IPS-18c (cell line): ENCODE data around the gene CD200R1L.

Experiments used
- H3K4me3 ChIP-seq: 2 replicates; pipeline ENCODE4 v1.7.0; 2013; ENCODE audit warnings: low read depth, mild to moderate bottlenecking, low read length, moderate library complexity; ENCODE audit not compliant: insufficient read depth
- H3K9me3 ChIP-seq: one replicate; pipeline ENCODE4 v1.6.1; 2013; ENCODE audit warnings: mild to moderate bottlenecking, low read length, moderate library complexity; ENCODE audit not compliant: control insufficient read depth, insufficient read depth

Gene CD200R1L

DNA sequence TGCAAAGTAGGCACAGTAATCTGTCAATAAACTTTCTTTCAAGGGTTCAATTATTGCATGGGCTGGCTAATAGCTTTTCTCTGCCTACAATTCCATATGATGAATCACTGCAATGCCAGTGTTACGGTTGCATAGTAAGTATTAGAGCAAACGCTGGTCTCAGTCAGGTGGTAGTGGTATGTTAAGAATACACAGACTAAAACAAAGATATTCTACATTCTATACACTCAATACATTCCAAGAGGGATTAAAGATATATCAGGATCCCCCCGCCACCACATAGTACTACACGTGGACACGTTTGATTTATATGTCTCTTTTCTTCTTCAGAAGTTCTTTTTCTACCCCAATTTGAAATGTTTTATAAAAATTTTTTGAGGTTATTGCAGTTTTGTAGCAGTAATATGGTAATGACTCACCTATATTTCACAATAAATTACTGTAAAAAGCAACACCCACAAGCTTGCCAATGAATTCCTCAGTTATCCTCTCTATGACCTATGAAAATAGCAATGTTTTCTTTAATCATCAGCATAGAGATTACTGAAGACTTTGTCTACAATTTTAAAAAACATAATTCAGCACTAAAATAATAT lies 68.2 kb downstream of the CD200R1L start:
- no peaks in the 10 kb centered on the region for H3K9me3 ChIP-seq

DNA sequence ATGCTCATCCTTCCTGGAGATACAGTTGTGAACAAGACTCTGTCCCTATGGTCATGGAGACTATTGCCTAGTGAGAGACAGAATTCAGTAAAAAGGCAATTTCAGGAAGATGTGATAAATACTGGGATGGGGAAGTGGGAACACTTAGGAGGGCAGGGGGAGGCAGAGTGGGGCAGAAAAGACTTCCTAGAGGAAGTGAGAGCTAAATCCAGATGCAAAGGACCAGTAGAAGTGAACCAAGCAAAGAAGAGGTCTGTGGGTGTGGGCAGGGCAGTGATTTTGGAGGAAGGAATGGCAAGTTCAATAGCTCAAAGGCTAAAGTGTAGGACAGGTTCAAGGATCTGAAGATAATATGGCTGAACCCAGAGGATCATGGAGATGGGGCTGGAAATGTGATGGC lies 68.9 kb downstream of the CD200R1L start:
- Histone ChIP-seq H3K9me3 (no peaks in the 10 kb centered on the region), H3K4me3 (no peak overlapping the region)

More for the DNA sequence above, 68.2 kb downstream of the CD200R1L start:
- H3K4me3 ChIP-seq = no peak overlapping the region

DNA sequence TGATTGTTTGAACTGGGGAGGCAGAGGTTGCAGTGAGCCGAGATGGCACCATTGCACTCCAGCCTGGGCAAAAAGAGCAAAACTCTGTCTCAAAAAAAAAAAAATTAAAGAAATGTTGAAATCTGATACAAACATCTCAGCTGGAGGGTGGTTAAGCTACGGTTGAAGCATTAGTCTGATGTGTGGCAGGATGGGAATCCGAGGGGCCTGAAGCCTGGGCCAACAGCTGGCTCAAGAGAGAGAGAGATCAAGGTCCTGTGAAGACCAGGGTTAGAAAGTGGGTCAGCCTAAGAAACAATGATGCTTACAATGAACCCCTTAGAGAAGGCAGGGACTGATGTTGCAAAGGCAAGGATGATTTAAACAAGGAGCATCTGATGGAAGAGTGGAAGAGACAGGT lies 69.8 kb downstream of the CD200R1L start:
- no peak overlapping the region for H3K4me3 ChIP-seq

DNA sequence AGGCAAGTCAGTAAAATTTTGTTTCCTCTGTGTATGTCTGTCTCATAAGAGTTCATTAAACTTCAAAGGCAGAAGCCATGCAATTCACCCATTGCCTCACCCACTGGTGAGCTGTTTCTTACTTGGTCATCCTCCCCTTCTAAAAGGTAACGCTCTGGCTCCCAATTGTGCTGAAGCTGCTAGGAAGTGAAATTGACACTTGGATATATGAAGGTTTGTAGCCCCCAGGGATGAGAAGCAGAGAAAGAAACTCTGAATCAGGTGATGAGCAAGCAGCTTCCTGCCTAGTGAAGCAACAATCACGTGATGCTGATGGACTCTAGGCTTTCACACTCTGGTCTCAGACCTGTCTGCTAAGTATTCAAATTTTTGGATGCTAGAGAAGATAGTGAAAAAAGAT lies 70.7 kb downstream of the CD200R1L start:
- Histone ChIP-seq H3K4me3 (no peak overlapping the region), H3K9me3 (no peaks in the 10 kb centered on the region)

More for the DNA sequence above, 69.8 kb downstream of the CD200R1L start:
- no peaks in the 10 kb centered on the region for H3K9me3 ChIP-seq

DNA sequence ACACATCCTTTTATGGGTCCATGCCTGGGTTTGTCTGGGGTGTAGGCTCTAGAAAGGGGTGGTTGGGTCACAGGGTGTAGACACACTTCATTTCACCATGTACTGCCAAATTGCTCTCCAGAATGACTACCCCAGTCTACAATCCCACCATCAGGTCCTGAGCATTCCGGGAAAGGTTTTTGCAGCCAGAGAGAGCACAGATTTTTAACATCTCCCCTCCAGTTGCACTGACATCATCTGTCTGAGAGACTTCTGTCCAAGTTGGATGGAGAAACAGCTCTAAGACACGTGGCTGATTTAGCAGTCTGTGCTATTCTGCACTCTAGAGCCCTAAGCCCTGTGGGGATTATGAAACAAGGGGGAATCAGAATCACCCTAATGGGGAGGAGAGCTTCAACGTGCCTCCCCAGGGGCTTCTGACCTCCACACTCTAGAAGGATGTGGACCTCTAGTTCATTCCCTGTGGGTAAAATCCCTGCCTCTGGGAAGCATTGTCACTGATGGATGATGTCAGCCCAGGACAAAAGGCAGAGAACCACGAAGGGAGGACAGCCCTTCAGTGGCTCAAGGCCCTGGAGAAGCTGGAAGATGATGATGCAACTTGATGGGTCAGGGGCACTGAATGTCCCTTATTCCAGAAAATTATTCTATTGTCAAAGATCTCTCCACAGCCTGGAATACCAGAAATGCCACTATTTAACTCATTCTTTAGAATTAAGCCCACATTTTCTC lies 71.5 kb downstream of the CD200R1L start:
- Histone ChIP-seq H3K9me3 (no peaks in the 10 kb centered on the region), H3K4me3 (no peak overlapping the region)

DNA sequence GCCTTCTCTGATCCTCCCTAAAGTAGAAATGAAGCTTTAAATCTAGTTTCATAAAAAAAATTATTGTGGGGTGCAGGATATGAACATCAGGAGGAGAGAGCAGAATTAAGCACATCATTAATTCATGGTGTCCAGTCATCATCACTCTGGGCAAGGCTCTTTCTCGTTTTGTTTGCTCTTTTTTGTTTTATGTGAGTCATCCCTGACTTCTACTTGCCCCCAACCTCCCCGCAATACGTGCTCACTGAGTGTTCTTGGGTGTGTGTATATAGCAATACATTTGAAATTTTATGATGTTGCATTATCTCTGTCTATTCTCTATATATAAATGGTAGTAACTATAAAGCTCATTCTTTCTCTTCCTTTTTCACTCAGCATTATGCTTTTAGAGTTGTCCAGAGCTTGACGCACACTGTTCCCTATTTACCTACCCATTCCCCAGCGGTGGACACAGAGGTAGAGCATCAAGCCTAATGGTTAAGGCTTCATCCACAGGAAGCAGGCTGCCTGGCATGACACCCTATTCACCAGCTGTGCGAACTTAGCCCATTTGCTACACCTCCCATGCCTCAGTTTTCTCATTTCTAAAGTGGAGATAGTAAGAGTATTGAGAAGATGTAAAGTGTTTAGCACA lies 72.3 kb downstream of the CD200R1L start:
- no peak overlapping the region for H3K4me3 ChIP-seq
- no peaks in the 10 kb centered on the region for H3K9me3 ChIP-seq

DNA sequence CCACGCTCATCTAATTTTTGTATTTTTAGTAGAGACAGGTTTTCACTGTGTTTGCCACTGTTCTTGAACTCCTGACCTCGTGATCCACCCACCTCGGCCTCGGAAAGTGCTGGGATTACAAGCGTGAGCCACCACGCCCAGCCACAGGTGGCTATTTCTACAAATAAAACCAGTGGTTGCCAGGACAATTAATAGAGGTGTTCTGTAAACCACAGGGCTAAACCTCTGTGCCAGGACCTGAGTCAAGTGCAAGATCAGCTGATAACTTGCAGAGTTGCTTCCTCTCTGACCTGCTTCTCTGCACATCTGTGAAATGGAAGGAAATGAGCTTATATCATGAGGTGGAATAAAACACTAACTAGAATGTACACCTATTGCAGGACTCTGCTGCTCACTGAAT lies 72.8 kb downstream of the CD200R1L start:
- H3K4me3 ChIP-seq = no peak overlapping the region
- no peaks in the 10 kb centered on the region for H3K9me3 ChIP-seq

DNA sequence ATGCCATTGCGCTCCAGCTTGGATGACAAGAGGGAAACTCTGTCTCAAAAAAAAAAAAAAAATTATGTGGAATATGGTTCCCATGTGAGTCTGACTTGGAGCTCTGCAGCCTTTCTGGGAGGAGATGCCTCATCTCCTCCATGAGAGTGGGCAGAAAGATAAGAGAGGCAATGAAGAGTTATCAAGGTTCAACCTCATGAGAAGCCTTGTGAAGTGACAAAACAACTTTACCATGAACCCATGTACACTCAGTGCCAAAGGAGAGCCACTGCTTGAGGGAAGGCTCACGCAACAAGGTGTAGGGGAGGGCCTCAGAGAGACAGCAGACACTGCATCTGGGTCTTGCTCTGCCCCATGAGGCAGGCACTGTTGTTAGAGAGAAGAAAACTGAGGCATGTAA lies 75.7 kb downstream of the CD200R1L start:
- Histone ChIP-seq H3K9me3 (no peaks in the 10 kb centered on the region), H3K4me3 (no peak overlapping the region; the same call in 1 of the 2 replicates)

DNA sequence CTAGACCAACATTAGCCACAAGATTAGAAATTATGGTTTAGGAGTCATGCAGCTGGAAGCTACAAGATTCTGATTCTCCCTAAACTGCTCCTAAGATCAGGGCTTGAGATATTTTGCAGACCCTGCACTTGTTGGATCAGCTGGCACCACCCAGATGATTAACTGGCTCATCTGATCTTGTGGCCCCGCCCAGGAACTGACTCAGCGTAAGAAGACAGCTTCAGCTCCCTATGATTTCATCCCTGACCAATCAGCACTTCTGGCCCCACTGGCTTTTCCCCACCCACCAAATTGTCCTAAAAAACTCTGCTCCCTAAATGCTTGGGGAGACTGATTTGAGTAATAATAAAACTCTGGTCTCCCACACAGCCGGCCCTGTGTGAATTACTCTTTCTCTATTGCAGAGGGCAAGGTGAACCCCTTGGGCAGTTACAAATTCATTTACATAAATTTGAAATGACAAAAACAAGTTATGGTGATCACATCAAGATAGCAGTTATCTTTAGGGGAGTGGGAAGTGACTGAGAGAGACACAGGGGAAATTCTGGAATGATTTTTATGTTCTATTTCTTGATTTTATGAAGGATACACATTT lies 76.5 kb downstream of the CD200R1L start:
- Histone ChIP-seq H3K4me3 (no peak overlapping the region), H3K9me3 (no peaks in the 10 kb centered on the region)

DNA sequence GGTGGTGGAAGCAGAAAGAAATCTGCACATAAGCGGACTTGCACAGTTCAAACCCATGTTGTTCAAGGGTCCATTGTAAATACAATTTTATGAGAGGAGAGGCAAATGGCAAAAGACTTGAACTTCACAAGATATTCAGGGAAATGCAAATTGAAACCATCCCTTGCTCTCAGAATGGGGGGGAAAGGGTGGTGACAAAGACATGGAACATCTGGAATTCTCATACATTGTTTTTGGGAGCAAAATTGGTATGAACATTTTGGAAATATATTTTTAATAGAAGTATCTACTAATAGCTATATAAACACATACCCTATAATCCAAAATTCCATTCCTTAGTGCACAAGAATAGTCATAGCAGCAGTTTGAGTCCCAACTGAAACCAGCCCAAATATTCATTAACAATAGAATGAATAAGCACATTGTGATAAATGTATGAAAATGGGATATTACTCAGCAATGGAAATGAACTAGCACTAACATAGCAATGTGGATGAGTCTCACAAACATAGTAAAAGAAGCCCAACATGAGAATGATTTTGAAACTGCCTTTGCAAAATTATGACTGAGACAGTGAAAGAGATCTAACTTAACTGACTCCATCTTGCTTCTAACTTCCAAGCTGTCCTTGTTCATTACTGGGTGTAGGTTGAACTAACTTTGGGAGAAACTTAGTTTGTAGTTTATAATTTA lies 77.2 kb downstream of the CD200R1L start:
- Histone ChIP-seq H3K9me3 (no peaks in the 10 kb centered on the region), H3K4me3 (no peak overlapping the region)

DNA sequence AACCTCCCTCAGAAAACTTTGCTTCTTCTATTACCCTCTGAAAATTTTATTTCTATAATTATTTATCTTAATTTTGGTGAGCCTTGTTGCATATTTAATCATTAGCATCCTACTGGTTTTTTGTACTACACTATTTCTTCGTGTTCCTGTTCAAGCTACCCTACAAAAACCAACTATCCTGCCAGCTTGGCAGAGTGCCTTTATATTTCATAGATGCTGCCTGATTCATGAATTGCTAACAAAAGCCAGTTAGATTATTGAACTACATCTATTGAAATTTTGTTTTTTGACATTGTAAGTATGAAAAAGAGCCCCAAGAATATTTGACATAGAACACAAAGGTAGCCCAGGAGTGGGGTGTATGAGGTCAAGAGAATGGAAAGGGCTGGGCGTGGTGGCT lies 78.9 kb downstream of the CD200R1L start:
- Histone ChIP-seq H3K9me3 (no peaks in the 10 kb centered on the region), H3K4me3 (no peak overlapping the region)

DNA sequence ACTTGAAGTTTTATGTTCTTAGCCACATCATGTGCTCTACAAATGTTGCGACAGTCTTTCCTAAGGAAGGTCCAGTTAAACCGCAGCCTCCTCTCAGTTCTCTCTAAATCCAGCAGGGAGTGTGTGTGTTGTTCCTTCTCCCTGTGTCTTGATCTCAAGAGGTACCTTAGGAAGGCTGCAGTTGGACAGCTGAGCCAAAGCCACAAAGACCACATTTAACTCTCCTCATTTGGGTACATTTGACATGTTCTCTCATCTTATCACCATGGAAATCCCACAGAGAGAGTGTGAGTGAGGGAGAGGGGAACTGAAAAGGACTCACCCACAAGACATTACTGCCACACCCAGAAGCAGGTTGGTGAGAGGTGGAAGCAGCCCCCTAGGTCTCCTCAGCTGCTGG lies 79.5 kb downstream of the CD200R1L start:
- H3K4me3 ChIP-seq = no peak overlapping the region
- H3K9me3 ChIP-seq = no peaks in the 10 kb centered on the region
